ENCODE measurements around the gene LEF1. TPM values are rescaled to one million over a fixed set of nuclear protein-coding genes. Genes with fewer than 3 reads are reported as not detected.
A peak's percentile ranks its signal among the peaks of the same experiment; 100 is the strongest.

The LEF1 gene
- total and polyA plus RNA-seq, 2 experiments from 2014 or later: 0.50 to 0.73 TPM

DNA sequence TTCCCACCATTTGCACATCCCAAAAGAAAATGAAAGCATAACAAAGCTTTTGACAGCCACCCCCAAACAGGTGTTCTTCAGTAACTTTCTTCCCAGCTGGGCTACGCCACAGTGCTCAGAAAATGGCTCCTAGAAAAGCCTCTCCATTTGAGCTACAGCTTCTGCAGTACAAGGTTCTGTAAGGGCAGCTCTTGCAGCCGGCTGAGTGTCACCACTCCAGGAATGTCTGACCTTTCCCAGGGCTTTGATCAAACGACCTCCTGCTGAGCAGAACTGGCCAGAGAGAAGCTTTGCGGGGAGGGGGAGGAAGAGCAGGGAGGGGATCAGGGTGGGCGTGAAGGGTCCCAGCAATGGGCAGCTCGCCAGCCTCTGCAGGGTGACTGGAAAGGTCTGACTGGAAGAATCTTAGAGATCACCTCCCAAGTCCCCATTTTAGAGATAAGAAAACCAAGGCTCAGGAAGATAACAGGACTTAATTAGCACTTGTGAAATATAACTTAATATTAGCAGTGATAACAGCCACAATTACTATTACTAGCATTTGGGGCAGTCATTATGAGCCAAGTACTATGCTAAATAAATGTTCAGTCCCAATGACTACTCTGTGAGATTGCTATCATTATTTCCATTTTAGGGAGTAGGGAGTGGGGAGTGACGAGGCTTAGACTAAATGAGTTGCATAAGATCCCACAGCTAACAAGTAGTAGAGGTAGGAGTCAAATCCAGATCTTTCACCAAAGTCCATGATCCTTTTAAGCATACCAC lies 51.1 kb downstream of the LEF1 start:
- Histone ChIP-seq H3K4me3 (no peak overlapping the region), H3K9me2 (ENCODE audit: insufficient read depth) (no peaks in the 10 kb centered on the region), H4K20me1 (replicated peaks; ENCODE audit: insufficient read depth) (no peaks in the 10 kb centered on the region), H3F3A (replicated peaks; ENCODE audit: low read depth) (no peaks in the 10 kb centered on the region), H3K79me2 (replicated peaks; ENCODE audit: insufficient read depth) (no peaks in the 10 kb centered on the region), H3K4me1 (ENCODE audit: insufficient read depth) (peaks cover 30% of the 10 kb centered on the region), H3K36me3 (ENCODE audit: insufficient read depth) (no peaks in the 10 kb centered on the region), H3K27me3 (ENCODE audit: insufficient read depth) (no peaks in the 10 kb centered on the region), H2AFZ (no peak overlapping the region), H3K4me2 (peak overlapping the region; percentile 65), H3K27ac (ENCODE audit: low read depth) (no peak overlapping the region)
- peak; percentile 82 for ATAC-seq
- Mint-ChIP-seq H3K4me1 (peaks cover 40% of the 10 kb centered on the region), H3K27me3 (ENCODE audit: insufficient read depth, low read depth, poor library complexity) (peaks cover 6% of the 10 kb centered on the region), H3K4me3 (no peak overlapping the region), H3K27ac (no peak overlapping the region), H3K9me3 (no peaks in the 10 kb centered on the region), H3K36me3 (ENCODE audit: low read depth) (no peaks in the 10 kb centered on the region)
- TF ChIP-seq POLR2AphosphoS5 (IDR thresholded peaks at IDR 0.05; ENCODE audit: low read depth): no peak
- no peak for TF ChIP-seq ZNF331 (CRISPR knock-in tag; IDR thresholded peaks at IDR 0.05; ENCODE audit: low read depth)
- TF ChIP-seq, protein P1, sequence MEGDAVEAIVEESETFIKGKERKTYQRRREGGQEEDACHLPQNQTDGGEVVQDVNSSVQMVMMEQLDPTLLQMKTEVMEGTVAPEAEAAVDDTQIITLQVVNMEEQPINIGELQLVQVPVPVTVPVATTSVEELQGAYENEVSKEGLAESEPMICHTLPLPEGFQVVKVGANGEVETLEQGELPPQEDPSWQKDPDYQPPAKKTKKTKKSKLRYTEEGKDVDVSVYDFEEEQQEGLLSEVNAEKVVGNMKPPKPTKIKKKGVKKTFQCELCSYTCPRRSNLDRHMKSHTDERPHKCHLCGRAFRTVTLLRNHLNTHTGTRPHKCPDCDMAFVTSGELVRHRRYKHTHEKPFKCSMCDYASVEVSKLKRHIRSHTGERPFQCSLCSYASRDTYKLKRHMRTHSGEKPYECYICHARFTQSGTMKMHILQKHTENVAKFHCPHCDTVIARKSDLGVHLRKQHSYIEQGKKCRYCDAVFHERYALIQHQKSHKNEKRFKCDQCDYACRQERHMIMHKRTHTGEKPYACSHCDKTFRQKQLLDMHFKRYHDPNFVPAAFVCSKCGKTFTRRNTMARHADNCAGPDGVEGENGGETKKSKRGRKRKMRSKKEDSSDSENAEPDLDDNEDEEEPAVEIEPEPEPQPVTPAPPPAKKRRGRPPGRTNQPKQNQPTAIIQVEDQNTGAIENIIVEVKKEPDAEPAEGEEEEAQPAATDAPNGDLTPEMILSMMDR (conservative IDR thresholded peaks at IDR 0.05; ENCODE audit: low read depth in 2 of 2): no peak
- no peak for TF ChIP-seq ZNF114 (CRISPR knock-in tag; IDR thresholded peaks at IDR 0.05)
- DNase-seq (ENCODE audit: low spot score): peak; percentile 87

DNA sequence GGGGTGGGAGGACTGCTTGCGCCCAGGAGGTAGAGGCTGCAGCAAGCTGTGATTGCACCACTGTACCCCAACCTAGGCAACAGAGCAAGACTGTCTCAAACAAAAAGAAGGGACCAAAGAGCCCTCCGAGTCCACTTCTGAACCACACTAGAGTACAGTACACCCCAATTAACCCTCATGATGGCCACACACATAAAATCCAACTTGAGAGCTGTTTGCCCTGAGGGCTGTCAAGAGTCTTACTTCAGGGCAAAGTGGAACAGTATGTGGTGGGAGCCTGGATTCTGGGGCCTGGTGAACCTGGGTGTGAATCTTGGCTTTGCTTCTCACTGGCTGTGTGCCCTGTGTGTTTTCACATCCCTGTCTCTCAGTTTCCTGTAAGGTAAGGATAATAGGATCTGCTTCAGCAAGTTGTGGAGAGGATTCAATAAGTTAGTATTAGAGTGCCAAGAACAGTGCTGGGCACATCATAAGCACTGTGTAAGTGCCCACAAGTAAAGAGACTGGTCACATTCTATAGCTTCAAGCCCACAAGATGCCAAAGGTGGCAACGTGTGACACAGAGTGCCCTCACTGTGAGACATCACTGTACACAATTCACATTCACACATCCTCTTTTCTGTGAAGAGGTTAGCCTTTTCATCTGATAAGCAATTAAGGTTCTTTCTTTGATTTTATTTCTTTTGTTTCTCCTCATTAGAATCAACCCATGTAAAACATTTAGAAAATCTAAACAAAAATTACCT lies 52.1 kb downstream of the LEF1 start:
- no peak overlapping the region for H3K27ac Mint-ChIP-seq
- Histone ChIP-seq H3K4me2 (no peak overlapping the region), H3K79me2 (replicated peaks; ENCODE audit: insufficient read depth) (no peaks in the 10 kb centered on the region), H3K36me3 (ENCODE audit: insufficient read depth) (no peaks in the 10 kb centered on the region), H3K27ac (ENCODE audit: low read depth) (no peak overlapping the region), H2AFZ (no peak overlapping the region), H3K4me1 (ENCODE audit: insufficient read depth) (peaks cover 30% of the 10 kb centered on the region), H3F3A (replicated peaks; ENCODE audit: low read depth) (no peaks in the 10 kb centered on the region), H3K27me3 (ENCODE audit: insufficient read depth) (no peaks in the 10 kb centered on the region), H3K9me2 (ENCODE audit: insufficient read depth) (no peaks in the 10 kb centered on the region; the same call in 1 of the 2 replicates), H3K4me3 (no peak overlapping the region), H4K20me1 (replicated peaks; ENCODE audit: insufficient read depth) (no peaks in the 10 kb centered on the region)
- peaks cover 6% of the 10 kb centered on the region for H3K27me3 Mint-ChIP-seq (ENCODE audit: insufficient read depth, low read depth, poor library complexity)
- H3K36me3 Mint-ChIP-seq (ENCODE audit: low read depth): no peaks in the 10 kb centered on the region
- ATAC-seq (no peak), DNase-seq (ENCODE audit: low spot score) (no peak)
- H3K4me3 Mint-ChIP-seq: no peak overlapping the region
- peaks cover 41% of the 10 kb centered on the region for H3K4me1 Mint-ChIP-seq
- H3K9me3 Mint-ChIP-seq: no peaks in the 10 kb centered on the region
- TF ChIP-seq CREB1 (CRISPR knock-in tag; IDR thresholded peaks at IDR 0.05; ENCODE audit: low read depth) (no peak), POLR2AphosphoS5 (IDR thresholded peaks at IDR 0.05; ENCODE audit: low read depth) (no peak), EZH2 (IDR thresholded peaks at IDR 0.05; ENCODE audit: low read depth, unreplicated experiment) (no peak), ZNF331 (CRISPR knock-in tag; IDR thresholded peaks at IDR 0.05; ENCODE audit: low read depth) (no peak), STAT1 (IDR thresholded peaks at IDR 0.05; ENCODE audit: unreplicated experiment) (no peak), EZH2phosphoT487 (IDR thresholded peaks at IDR 0.05; ENCODE audit: unreplicated experiment) (no peak), NANOG (IDR thresholded peaks at IDR 0.05; ENCODE audit: borderline replicate concordance) (no peak), ZNF114 (CRISPR knock-in tag; IDR thresholded peaks at IDR 0.05) (no peak)
- TF ChIP-seq, protein P2, sequence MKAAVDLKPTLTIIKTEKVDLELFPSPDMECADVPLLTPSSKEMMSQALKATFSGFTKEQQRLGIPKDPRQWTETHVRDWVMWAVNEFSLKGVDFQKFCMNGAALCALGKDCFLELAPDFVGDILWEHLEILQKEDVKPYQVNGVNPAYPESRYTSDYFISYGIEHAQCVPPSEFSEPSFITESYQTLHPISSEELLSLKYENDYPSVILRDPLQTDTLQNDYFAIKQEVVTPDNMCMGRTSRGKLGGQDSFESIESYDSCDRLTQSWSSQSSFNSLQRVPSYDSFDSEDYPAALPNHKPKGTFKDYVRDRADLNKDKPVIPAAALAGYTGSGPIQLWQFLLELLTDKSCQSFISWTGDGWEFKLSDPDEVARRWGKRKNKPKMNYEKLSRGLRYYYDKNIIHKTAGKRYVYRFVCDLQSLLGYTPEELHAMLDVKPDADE (IDR thresholded peaks at IDR 0.05): no peak
- TF ChIP-seq, protein P1 (conservative IDR thresholded peaks at IDR 0.05; ENCODE audit: low read depth in 2 of 2): no peak

Measured in GM23338 (cell line).